ENCODE data around the gene DUSP3. TPM values are rescaled to one million over a fixed set of nuclear protein-coding genes. Genes with fewer than 3 reads are reported as not detected.

DUSP3 gene
- polyA plus RNA-seq, 1 donor, result 74.0 TPM

- DNase-seq (ENCODE audit: low read depth), result no peak
These were observed 9.4 kb downstream of the DUSP3 start for GRCh38 chr17:43769426-43769825.

- DNase-seq (ENCODE audit: low read depth), result no peak
These were observed 9.8 kb downstream of the DUSP3 start for GRCh38 chr17:43768943-43769342.

- no peak for DNase-seq (ENCODE audit: low read depth)
These were observed 10.4 kb downstream of the DUSP3 start for GRCh38 chr17:43768382-43768781.

GRCh38 chr17:43767713-43768059, 11.1 kb downstream of the DUSP3 start:
- DNase-seq (ENCODE audit: low read depth), result no peak

GRCh38 chr17:43767053-43767712, 11.6 kb downstream of the DUSP3 start:
- DNase-seq (ENCODE audit: low read depth), result no peak

- DNase-seq (ENCODE audit: low read depth), result no peak
These were observed 12.2 kb downstream of the DUSP3 start for GRCh38 chr17:43766413-43767052.

GRCh38 chr17:43760254-43760852, 18.4 kb downstream of the DUSP3 start:
- peak; percentile 78 for DNase-seq (ENCODE audit: low read depth)

DNA sequence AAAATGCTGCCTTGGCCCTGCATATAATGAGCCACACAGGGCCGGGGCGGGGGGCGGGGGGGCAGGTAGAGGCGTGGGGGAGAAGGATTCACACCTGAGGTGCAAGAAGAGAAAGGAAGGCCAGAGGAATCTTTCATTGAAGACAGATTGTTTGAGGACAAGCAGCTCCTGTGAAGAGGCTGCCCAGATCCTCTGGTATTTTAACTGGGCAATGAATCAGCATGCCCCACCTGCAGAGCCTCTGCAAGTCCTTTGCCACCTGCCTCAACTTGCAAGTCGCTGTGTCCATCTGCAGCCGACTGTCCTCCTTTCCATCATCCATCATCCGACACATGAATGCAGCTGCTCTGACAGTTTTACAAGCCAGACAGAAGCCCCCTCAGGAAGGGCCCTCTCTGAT, 18.9 kb downstream of the DUSP3 start:
- DNase-seq (ENCODE audit: low read depth), result no peak

DNA sequence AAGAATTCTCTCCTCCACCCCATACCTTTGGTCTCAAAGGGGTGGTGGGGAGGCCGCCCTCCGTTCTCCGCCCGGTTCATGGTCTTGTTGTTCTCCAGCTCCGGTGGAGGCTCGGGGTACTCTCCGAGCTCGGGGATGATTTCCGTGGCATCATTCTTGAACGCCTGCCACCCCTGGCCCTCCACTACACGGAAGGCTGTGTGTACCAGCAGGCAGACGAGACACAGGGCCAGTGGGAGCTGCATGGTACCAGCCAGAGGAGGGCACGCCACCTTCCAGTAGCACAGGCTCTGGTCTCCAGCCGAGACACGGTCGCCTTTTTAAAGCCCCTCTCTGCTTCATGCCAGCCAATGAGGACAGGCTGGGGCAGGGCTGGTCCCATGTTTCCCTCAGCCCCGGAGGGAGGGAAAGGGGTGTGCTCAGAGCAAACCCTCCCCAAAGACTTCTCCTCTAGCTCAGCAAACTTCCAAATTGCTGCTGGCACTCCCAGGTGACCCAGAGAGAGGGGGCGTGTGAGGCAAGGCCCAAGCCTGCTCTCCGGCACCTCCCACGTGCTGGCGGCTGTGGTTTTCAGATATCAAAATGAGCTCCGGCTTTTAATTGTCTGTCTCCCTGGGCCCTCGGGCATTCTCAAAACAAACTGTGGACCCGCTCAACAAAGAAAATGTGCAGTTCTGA, 20.1 kb downstream of the DUSP3 start, which contains the start of gene SOST:
SOST (minus strand) TSS at position 295 of the 678 bp plus-strand sequence; CDS start at position 245, 50 bp downstream.
- no peak for DNase-seq (ENCODE audit: low read depth)

GRCh38 chr17:43758086-43758485, 20.7 kb downstream of the DUSP3 start:
- no peak for DNase-seq (ENCODE audit: low read depth)

DNA sequence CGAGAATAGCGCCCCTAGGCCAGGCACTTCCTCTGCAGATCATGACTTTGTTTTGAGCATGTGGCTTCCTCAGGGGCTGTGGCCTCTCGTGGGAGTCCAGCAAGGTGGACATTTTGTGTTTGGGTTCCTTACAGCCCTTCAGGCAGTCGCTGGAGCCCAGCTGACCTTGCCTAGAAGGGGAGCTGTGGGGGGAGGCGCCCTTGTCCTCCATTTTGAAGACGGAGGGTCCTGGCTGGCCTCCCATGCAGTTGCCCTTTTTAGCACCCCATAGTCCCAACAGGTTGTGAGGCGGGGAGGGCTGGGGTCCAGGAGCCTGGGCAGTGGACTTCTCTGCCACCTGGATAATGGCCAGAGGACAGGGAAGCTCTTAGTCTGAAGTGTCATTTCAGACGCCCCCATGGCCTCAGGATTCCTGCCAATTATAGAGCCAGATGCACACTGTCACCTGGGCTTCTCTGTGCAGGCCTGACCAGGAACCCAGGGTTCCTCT, 21.6 kb downstream of the DUSP3 start:
- no peak for DNase-seq (ENCODE audit: low read depth)

DNA sequence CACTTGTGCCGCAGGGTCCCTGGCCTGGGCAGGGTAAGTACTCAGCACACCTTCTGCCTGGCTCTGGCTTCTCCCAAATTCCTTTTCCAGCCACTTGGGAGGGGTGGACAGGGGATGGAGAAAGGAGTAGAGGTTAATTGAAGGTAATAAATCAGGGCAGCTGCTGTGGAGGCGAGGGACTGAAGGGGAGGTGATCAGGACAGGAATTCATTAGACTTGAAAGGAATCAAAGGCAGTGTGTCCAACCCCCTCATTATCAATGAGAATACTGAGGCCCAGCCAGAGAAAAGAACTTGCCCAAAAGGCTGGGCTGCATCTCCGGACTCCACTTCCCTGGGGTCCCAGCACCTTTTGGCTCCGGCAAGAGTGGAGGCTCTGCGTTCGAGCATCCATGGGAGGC, 22.6 kb downstream of the DUSP3 start:
- no peak for DNase-seq (ENCODE audit: low read depth)

- DNase-seq (ENCODE audit: low read depth), result no peak
These were observed 23.3 kb downstream of the DUSP3 start for GRCh38 chr17:43755389-43755875.

DNA sequence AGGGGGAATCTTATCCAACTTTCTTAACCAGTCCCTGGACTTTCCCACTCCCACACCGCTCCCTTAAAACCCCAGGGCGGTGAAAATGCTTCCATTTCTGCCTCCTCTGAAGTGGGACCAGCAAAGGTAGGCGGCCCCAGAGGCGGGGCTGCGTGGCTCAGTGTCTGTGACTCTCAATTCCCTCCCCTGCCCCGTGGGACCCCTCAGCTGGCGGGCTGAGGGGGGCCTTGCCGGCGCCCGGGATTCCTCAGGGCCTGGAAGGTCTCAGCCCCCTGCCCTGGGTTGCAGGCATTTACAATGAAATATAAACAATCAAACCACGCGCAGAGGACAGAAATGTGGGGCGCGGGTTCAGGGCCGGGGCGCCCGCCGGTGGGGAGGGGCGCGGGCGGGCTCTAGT, 23.8 kb downstream of the DUSP3 start:
- no peak for DNase-seq (ENCODE audit: low read depth)

DNA sequence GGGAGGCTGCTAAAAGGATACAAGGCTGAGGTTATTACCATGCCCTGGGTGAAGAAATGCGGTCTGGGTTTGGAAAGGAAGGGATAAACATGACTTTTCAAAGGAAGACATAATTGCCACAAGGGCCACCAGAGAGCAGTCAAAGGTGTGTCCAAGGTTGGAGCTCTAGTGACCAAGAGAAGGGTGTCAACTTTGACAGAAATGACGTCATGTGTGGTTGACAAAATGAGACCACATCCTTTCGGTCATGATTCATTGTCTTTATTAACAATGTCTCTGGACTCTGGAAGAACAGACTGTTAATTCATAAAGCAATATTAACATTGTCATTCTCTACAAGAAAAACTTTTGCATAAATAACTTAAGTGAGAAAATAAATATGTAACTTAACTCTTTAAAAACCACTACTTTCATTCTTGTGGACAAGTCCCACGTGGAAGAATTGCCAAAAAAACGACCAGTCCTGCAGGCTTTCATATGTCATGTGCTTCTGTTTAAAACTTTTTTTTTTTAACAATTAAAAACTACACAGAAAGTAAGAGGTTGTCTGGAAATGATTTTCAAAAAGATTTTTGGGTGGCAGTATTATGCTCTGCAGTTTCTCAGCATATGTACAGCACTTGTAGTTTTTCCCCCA, 25.2 kb downstream of the DUSP3 start:
- DNase-seq (ENCODE audit: low read depth), result no peak

DNA sequence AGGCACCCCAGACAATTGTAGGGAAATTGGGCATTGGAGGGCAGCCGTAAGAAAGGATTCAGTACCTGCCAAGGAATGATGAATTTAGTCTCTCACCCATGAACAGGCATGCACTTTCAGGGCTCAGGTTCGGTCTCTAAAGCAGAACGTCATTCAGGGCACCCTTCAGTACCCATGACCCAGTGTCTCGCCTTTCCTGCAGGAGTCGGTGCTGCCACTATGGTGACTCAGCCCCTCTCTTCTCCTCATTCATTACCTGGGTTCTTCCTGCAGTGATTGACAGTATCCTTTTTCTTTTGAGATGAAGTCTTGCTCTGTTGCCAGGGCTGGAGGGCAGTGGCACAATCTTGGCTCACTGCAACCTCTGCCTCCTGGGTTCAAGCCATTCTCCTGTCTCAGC, 28.6 kb downstream of the DUSP3 start:
- DNase-seq (ENCODE audit: low read depth), result no peak

GRCh38 chr17:43745541-43745940, 33.2 kb downstream of the DUSP3 start:
- DNase-seq (ENCODE audit: low read depth), result no peak

GRCh38 chr17:43741636-43742035, 37.1 kb downstream of the DUSP3 start:
- no peak for DNase-seq (ENCODE audit: low read depth)

DNA sequence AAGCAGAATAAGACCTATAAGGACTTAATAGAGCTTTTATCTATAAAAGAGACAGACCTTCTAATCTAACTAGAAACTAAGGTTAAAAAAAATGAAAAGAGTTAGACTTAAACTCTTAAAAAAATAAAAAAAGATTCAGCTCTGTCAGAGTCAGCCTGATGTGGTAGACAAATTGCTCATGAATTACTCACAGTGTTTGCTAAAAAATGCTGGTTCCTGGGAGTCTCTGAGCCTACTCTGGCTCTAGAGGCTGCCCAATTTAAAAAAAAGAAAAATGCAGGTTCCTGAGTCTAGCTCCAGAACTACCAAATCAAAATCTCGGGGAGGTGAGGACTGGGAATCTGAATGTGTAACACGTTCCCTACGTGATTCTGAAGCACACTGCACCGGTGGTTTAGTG, 38.2 kb downstream of the DUSP3 start:
- DNase-seq (ENCODE audit: low read depth), result no peak

- no peak for DNase-seq (ENCODE audit: low read depth)
These were observed 41.1 kb downstream of the DUSP3 start for GRCh38 chr17:43737722-43738121.

- no peak for DNase-seq (ENCODE audit: low read depth)
These were observed 42.4 kb downstream of the DUSP3 start for GRCh38 chr17:43736389-43736788.

GRCh38 chr17:43734376-43734775, 44.4 kb downstream of the DUSP3 start:
- no peak for DNase-seq (ENCODE audit: low read depth)

Measured in forelimb muscle (tissue), 1 donor.